DND-41 (cell line): ENCODE results near the gene ZACN.

Experiments used
- ATAC-seq: fragments of 200-7000 bp; cut with Tn5 transposase; 3 replicates; pipeline ENCODE4 v1.9.1; 2021; ENCODE audit warnings: low read depth; ENCODE audit not compliant: insufficient read depth
- DNase-seq: peaks from one replicate; pipeline ENCODE4 v3.0.0-alpha.2; 2020
- H2AFZ ChIP-seq: 2 replicates; pipeline ENCODE4 v1.6.0; 2012; ENCODE audit warnings: low read depth, low read length
- H3K27ac ChIP-seq: 2 replicates; pipeline ENCODE4 v1.5.1; 2012; ENCODE audit warnings: low read length, inconsistent platforms
- H3K27me3 ChIP-seq: fragments of 200-600 bp; sonication (generic); 2 replicates; pipeline ENCODE4 v1.6.0; 2012; ENCODE audit warnings: low read length, mild to moderate bottlenecking, inconsistent platforms; ENCODE audit not compliant: insufficient read depth, poor library complexity
- H3K36me3 ChIP-seq: 2 replicates; pipeline ENCODE4 v1.5.1; 2012; ENCODE audit warnings: low read length, inconsistent platforms; ENCODE audit not compliant: insufficient read depth
- H3K4me1 ChIP-seq: 2 replicates; pipeline ENCODE4 v1.5.1; 2012; ENCODE audit warnings: mild to moderate bottlenecking, low read length; ENCODE audit not compliant: insufficient read depth
- H3K4me2 ChIP-seq: 2 replicates; pipeline ENCODE4 v1.6.0; 2012; ENCODE audit warnings: mild to moderate bottlenecking, moderate library complexity, low read length, inconsistent platforms; ENCODE audit not compliant: insufficient read depth
- H3K4me3 ChIP-seq, 2 experiments: fragments of 200-600 bp in 1 of 2; shearing (Covaris generic) in 1 of 2; 2 replicates each; pipeline ENCODE4 v1.5.1; 2012 to 2016; ENCODE audit warnings: inconsistent platforms in 2 of 2, low read length in 2 of 2, mild to moderate bottlenecking in 2 of 2, low read depth in 1 of 2, moderate library complexity in 1 of 2
- H3K79me2 ChIP-seq: 2 replicates; pipeline ENCODE4 v1.6.0; 2012; ENCODE audit warnings: low read length, inconsistent platforms; ENCODE audit not compliant: insufficient read depth
- H3K9ac ChIP-seq: 2 replicates; pipeline ENCODE4 v1.6.0; 2012; ENCODE audit warnings: low read depth, mild to moderate bottlenecking, inconsistent platforms, low read length, moderate library complexity
- H3K9me3 ChIP-seq: 2 replicates; pipeline ENCODE4 v1.5.1; 2012; ENCODE audit warnings: low read length, moderate library complexity, mild to moderate bottlenecking, inconsistent platforms; ENCODE audit not compliant: insufficient read depth, severe bottlenecking
- H4K20me1 ChIP-seq: 2 replicates; pipeline ENCODE4 v1.6.0; 2012; ENCODE audit warnings: low read length; ENCODE audit not compliant: insufficient read depth
- CTCF ChIP-seq: IDR thresholded peaks from 2 replicates; pipeline ENCODE4 v1.5.1; 2012; ENCODE audit warnings: borderline replicate concordance, low read length, moderate library complexity, mild to moderate bottlenecking; ENCODE audit not compliant: poor library complexity, severe bottlenecking; ENCODE audit errors: extremely low read depth
- EZH2 ChIP-seq: IDR thresholded peaks from 3 replicates; pipeline ENCODE4 v1.6.1; 2012; ENCODE audit warnings: borderline replicate concordance, low read depth, mild to moderate bottlenecking, moderate library complexity, low read length, inconsistent platforms; ENCODE audit not compliant: severe bottlenecking

Gene ZACN

GRCh38 chr17:76051561-76051960, 27.4 kb upstream of the ZACN start:
- DNase-seq = no peak
- Histone ChIP-seq H3K4me1 (no peaks in the 10 kb centered on the region), H3K79me2 (peaks cover 14% of the 10 kb centered on the region), H3K9me3 (no peaks in the 10 kb centered on the region), H3K27ac (no peak overlapping the region), H3K27me3 (no peaks in the 10 kb centered on the region), H3K4me3 (no peak overlapping the region), H3K9ac (no peak overlapping the region), H2AFZ (no peak overlapping the region), H4K20me1 (no peaks in the 10 kb centered on the region), H3K36me3 (peaks cover 85% of the 10 kb centered on the region), H3K4me2 (no peak overlapping the region)
- ATAC-seq = no peak
- TF ChIP-seq EZH2 = no peak
- TF ChIP-seq CTCF = no peak

- no peak overlapping the region for H3K9ac ChIP-seq
- H3K4me2 ChIP-seq = no peak overlapping the region
- TF ChIP-seq CTCF (no peak), EZH2 (no peak)
- H3K4me1 ChIP-seq = no peaks in the 10 kb centered on the region
- H3K79me2 ChIP-seq = peaks cover 17% of the 10 kb centered on the region
- H2AFZ ChIP-seq = no peak overlapping the region
- H4K20me1 ChIP-seq = no peaks in the 10 kb centered on the region
- peaks cover 87% of the 10 kb centered on the region for H3K36me3 ChIP-seq
- no peaks in the 10 kb centered on the region for H3K9me3 ChIP-seq
- DNase-seq = no peak
- no peak overlapping the region for H3K4me3 ChIP-seq
- H3K27me3 ChIP-seq = no peaks in the 10 kb centered on the region
- no peak overlapping the region for H3K27ac ChIP-seq
- ATAC-seq = no peak
These were observed 25.5 kb upstream of the ZACN start for GRCh38 chr17:76053246-76054111.

GRCh38 chr17:76054112-76054476, 24.9 kb upstream of the ZACN start:
- TF ChIP-seq CTCF (no peak), EZH2 (no peak)
- Histone ChIP-seq H3K4me2 (no peak overlapping the region), H3K4me3 (no peak overlapping the region), H3K9me3 (no peaks in the 10 kb centered on the region), H3K79me2 (peaks cover 17% of the 10 kb centered on the region), H3K4me1 (no peaks in the 10 kb centered on the region), H3K9ac (no peak overlapping the region), H3K27me3 (no peaks in the 10 kb centered on the region), H3K27ac (no peak overlapping the region), H4K20me1 (no peaks in the 10 kb centered on the region), H3K36me3 (peaks cover 87% of the 10 kb centered on the region), H2AFZ (no peak overlapping the region)
- ATAC-seq (no peak), DNase-seq (no peak)
